ENCODE results near the gene RAB11A. TPM values are rescaled to one million over a fixed set of nuclear protein-coding genes. Genes with fewer than 3 reads are reported as not detected.
"Not testable (repeated sequence)": the region's sequence is repeated elsewhere in the genome, so short reads cannot be mapped to it uniquely, and the experiment has no call there.

Gene RAB11A
- total RNA-seq, 1 donor from 2014 or later, result 151 TPM

GRCh38 chr15:65869954-65870871 is 922 bp downstream of the RAB11A start:
- no peaks in the 10 kb centered on the region for H3K27me3 ChIP-seq
- peaks cover 0 to 7% of the 10 kb centered on the region in 2 donors for H3K36me3 ChIP-seq
- peaks cover 37% of the 10 kb centered on the region for H3K4me1 ChIP-seq
- H3K4me3 ChIP-seq, result peak overlapping the region; percentile 82 to 98
- peak overlapping the region; percentile 96 for H3K27ac ChIP-seq
- intact Hi-C loops (cut with DNase I), result no loop called here
- no peaks in the 10 kb centered on the region for H3K9me3 ChIP-seq
- no peak for TF ChIP-seq POLR2A (IDR thresholded peaks at IDR 0.05)
- peak in 1 of 2 donors; percentile 76 for TF ChIP-seq POLR2AphosphoS5 (IDR thresholded peaks at IDR 0.05; ENCODE audit: insufficient read depth in 1 of 2, low read depth in 1 of 2)
- TF ChIP-seq CTCF (IDR thresholded peaks at IDR 0.05), result no peak
- peak in 1 of 2 donors; percentile 96 for DNase-seq (ENCODE audit: extremely low spot score in 2 of 2)

- peaks cover 0 to 12% of the 10 kb centered on the region in 2 donors for H3K36me3 ChIP-seq
- peak overlapping the region; percentile 96 for H3K27ac ChIP-seq
- H3K4me1 ChIP-seq, result peaks cover 45% of the 10 kb centered on the region
- no peak for TF ChIP-seq CTCF (IDR thresholded peaks at IDR 0.05)
- no peak for TF ChIP-seq POLR2AphosphoS5 (IDR thresholded peaks at IDR 0.05; ENCODE audit: insufficient read depth in 1 of 2, low read depth in 1 of 2)
- no peak for TF ChIP-seq POLR2A (IDR thresholded peaks at IDR 0.05)
- no peak for DNase-seq (ENCODE audit: extremely low spot score in 2 of 2)
- peak overlapping the region; percentile 82 to 98 for H3K4me3 ChIP-seq
- intact Hi-C loops (cut with DNase I), result no loop called here
- no peaks in the 10 kb centered on the region for H3K9me3 ChIP-seq
- H3K27me3 ChIP-seq, result no peaks in the 10 kb centered on the region
Observed at GRCh38 chr15:65870889-65871533, 1.7 kb downstream of the RAB11A start.

GRCh38 chr15:65871886-65872285 is 2.6 kb downstream of the RAB11A start:
- H3K27me3 ChIP-seq; DNase-seq (ENCODE audit: extremely low spot score in 2 of 2); H3K27ac ChIP-seq; intact Hi-C loops (cut with DNase I); H3K9me3 ChIP-seq: not testable (repeated sequence)
- H3K4me1 ChIP-seq, result peaks cover 54% of the 10 kb centered on the region
- H3K4me3 ChIP-seq, result peak overlapping the region in 1 of 2 donors; percentile 10
- peaks cover 0 to 12% of the 10 kb centered on the region in 2 donors for H3K36me3 ChIP-seq

GRCh38 chr15:65872596-65872995 is 3.3 kb downstream of the RAB11A start:
- peak overlapping the region; percentile 15 for H3K27ac ChIP-seq
- intact Hi-C loops (cut with DNase I); H3K9me3 ChIP-seq; H3K4me3 ChIP-seq; H3K27me3 ChIP-seq; DNase-seq (ENCODE audit: extremely low spot score in 2 of 2): not testable (repeated sequence)
- H3K36me3 ChIP-seq, result peaks cover 0 to 17% of the 10 kb centered on the region in 2 donors
- H3K4me1 ChIP-seq, result peaks cover 61% of the 10 kb centered on the region

GRCh38 chr15:65873256-65873655 is 4.0 kb downstream of the RAB11A start:
- H3K4me1 ChIP-seq, result peaks cover 64% of the 10 kb centered on the region
- intact Hi-C loops (cut with DNase I), result no loop called here
- H3K36me3 ChIP-seq, result peaks cover 0 to 24% of the 10 kb centered on the region in 2 donors
- no peak for TF ChIP-seq POLR2AphosphoS5 (IDR thresholded peaks at IDR 0.05; ENCODE audit: insufficient read depth in 1 of 2, low read depth in 1 of 2)
- no peak for TF ChIP-seq CTCF (IDR thresholded peaks at IDR 0.05)
- TF ChIP-seq POLR2A (IDR thresholded peaks at IDR 0.05), result no peak
- no peak overlapping the region for H3K27ac ChIP-seq
- DNase-seq (ENCODE audit: extremely low spot score in 2 of 2), result no peak
- H3K4me3 ChIP-seq, result no peak overlapping the region
- no peaks in the 10 kb centered on the region for H3K9me3 ChIP-seq
- no peaks in the 10 kb centered on the region for H3K27me3 ChIP-seq
